Gastroesophageal sphincter (tissue), 3 donors: ENCODE results near the gene TENM3.

Experiments used
- POLR2AphosphoS5 ChIP-seq: sonication (generic); formaldehyde crosslinking; IDR thresholded peaks from one replicate; pipeline ENCODE4 v1.6.1; 2017; ENCODE audit warnings: antibody characterized with exemption
- TF ChIP-seq, protein P1 (sequence below), 4 experiments: fragments of 200-600 bp in 2 of 4; fragments of 450-650 bp in 2 of 4; sonication (generic) in 1 of 4; IDR thresholded peaks; one replicate each; pipeline ENCODE4 v1.5.1; 2017 to 2019; ENCODE audit warnings: antibody characterized with exemption in 4 of 4, mild to moderate bottlenecking in 2 of 4, moderate library complexity in 2 of 4

DNA sequence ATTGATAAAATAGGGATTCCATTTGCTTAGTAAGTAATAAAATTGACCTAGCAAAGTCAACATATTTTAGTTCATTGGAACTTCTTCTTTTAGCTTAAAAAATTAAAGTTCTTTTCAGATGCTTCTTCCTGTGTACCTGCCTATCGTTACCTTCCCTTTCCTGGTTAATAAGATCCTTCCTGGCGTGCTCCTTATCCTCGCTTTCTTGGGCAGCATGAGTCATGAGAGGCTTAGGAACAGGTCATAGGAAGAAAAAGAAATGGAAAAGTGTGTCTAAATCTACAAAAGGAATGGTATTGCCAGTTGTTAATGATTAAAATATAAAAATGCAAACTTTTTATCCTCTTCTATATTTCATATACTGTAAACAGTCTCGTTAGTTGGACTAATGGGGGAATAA lies 503.7 kb downstream of the TENM3 start:
- TF ChIP-seq, protein P1, sequence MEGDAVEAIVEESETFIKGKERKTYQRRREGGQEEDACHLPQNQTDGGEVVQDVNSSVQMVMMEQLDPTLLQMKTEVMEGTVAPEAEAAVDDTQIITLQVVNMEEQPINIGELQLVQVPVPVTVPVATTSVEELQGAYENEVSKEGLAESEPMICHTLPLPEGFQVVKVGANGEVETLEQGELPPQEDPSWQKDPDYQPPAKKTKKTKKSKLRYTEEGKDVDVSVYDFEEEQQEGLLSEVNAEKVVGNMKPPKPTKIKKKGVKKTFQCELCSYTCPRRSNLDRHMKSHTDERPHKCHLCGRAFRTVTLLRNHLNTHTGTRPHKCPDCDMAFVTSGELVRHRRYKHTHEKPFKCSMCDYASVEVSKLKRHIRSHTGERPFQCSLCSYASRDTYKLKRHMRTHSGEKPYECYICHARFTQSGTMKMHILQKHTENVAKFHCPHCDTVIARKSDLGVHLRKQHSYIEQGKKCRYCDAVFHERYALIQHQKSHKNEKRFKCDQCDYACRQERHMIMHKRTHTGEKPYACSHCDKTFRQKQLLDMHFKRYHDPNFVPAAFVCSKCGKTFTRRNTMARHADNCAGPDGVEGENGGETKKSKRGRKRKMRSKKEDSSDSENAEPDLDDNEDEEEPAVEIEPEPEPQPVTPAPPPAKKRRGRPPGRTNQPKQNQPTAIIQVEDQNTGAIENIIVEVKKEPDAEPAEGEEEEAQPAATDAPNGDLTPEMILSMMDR (IDR thresholded peaks at IDR 0.05): no peak
- TF ChIP-seq POLR2AphosphoS5: no peak
